Choroid plexus epithelial cell (primary cell): ENCODE results near the gene FRMD5.

ENCODE experiments used
- DNase-seq: peaks from one replicate; pipeline ENCODE4 v3.0.0-alpha.2; 2010; ENCODE audit warnings: low read depth
- H3K4me3 ChIP-seq: 2 replicates; pipeline ENCODE4 v1.5.1; 2011; ENCODE audit warnings: low read depth, mild to moderate bottlenecking, control low read depth, low read length, moderate library complexity
- CTCF ChIP-seq: conservative IDR thresholded peaks from 2 replicates; pipeline ENCODE4 v1.5.1; 2011; ENCODE audit warnings: low read depth, mild to moderate bottlenecking, control low read depth, inconsistent platforms, low read length, moderate library complexity

FRMD5 gene

GRCh38 chr15:44148580-44148979, 46.5 kb downstream of the FRMD5 start:
- H3K4me3 ChIP-seq = no peak overlapping the region
- no peak for DNase-seq
- TF ChIP-seq CTCF = no peak

- no peak for TF ChIP-seq CTCF
- no peak overlapping the region for H3K4me3 ChIP-seq
- DNase-seq = no peak
These were observed 47.4 kb downstream of the FRMD5 start for GRCh38 chr15:44147636-44148035.

- no peak for DNase-seq
- no peak for TF ChIP-seq CTCF
- H3K4me3 ChIP-seq = no peak overlapping the region
These were observed 49.6 kb downstream of the FRMD5 start for GRCh38 chr15:44145495-44145894.

- H3K4me3 ChIP-seq = no peak overlapping the region
- TF ChIP-seq CTCF = no peak
- DNase-seq = no peak
These were observed 50.1 kb downstream of the FRMD5 start for GRCh38 chr15:44144992-44145391.

- no peak for TF ChIP-seq CTCF
- no peak for DNase-seq
- no peak overlapping the region for H3K4me3 ChIP-seq
These were observed 50.9 kb downstream of the FRMD5 start for GRCh38 chr15:44144184-44144583.

- no peak for DNase-seq
- TF ChIP-seq CTCF = no peak
- no peak overlapping the region for H3K4me3 ChIP-seq
These were observed 57.3 kb downstream of the FRMD5 start for GRCh38 chr15:44137750-44138149.

- TF ChIP-seq CTCF = no peak
- no peak for DNase-seq
- H3K4me3 ChIP-seq = no peak overlapping the region
These were observed 58.0 kb downstream of the FRMD5 start for GRCh38 chr15:44136991-44137477.
